HL-60 (cell line): Measurements from ENCODE around the gene SLC43A1.

ENCODE experiments used
- DNase-seq, 2 experiments: peaks; one replicate each; pipeline ENCODE4 v3.0.0-alpha.2; 2010 to 2020; ENCODE audit warnings: low read depth in 1 of 2, low spot score in 1 of 2
- H3K27ac ChIP-seq: fragments of 250-450 bp; sonication (Bioruptor Pico); replicated peaks from 2 replicates; pipeline ENCODE4 v1.5.1; 2020; ENCODE audit warnings: mild to moderate bottlenecking, moderate library complexity
- H3K27me3 ChIP-seq: fragments of 250-450 bp; sonication (Bioruptor Pico); 2 replicates; pipeline ENCODE4 v1.5.1; 2021; ENCODE audit warnings: mild to moderate bottlenecking, moderate library complexity; ENCODE audit not compliant: insufficient read depth, poor library complexity, severe bottlenecking
- H3K4me3 ChIP-seq: replicated peaks from 2 replicates; pipeline ENCODE4 v1.5.1; 2011; ENCODE audit warnings: mild to moderate bottlenecking, control low read depth, low read length; ENCODE audit not compliant: insufficient read depth
- CTCF ChIP-seq: IDR thresholded peaks from one replicate; pipeline ENCODE4 v1.5.1; 2011; ENCODE audit warnings: low read length, control low read depth, inconsistent platforms; ENCODE audit not compliant: insufficient read depth
- GABPA ChIP-seq: IDR thresholded peaks from 2 replicates; pipeline ENCODE4 v1.6.1; 2012; ENCODE audit warnings: low read depth
- POLR2AphosphoS5 ChIP-seq: IDR thresholded peaks from 2 replicates; pipeline ENCODE4 v1.6.1; 2012; ENCODE audit warnings: low read depth
- REST ChIP-seq: IDR thresholded peaks from 2 replicates; pipeline ENCODE4 v1.6.1; 2012; ENCODE audit warnings: low read depth; ENCODE audit not compliant: insufficient replicate concordance
- SPI1 ChIP-seq: IDR thresholded peaks from 2 replicates; pipeline ENCODE4 v1.6.1; 2012; ENCODE audit warnings: low read depth, mild to moderate bottlenecking, borderline replicate concordance

Gene SLC43A1

GRCh38 chr11:57514538-57515331 is 767 bp downstream of the SLC43A1 start:
- TF ChIP-seq SPI1 (peak; percentile 84), POLR2AphosphoS5 (0 out of 2 replicates have a peak, but pooled peaks have one; percentile 13), GABPA (no peak)
- peak; percentile 62 to 69 for DNase-seq
- peak overlapping the region; percentile 90 for H3K4me3 ChIP-seq
- peak overlapping the region; percentile 91 for H3K27ac ChIP-seq
- no peaks in the 10 kb centered on the region for H3K27me3 ChIP-seq

- Histone ChIP-seq H3K27ac (peak overlapping the region; percentile 91), H3K4me3 (peak overlapping the region; percentile 90), H3K27me3 (no peaks in the 10 kb centered on the region)
- DNase-seq, result peak in 1 of 2 experiments; percentile 69
- TF ChIP-seq POLR2AphosphoS5 (peak; percentile 32; the same call in 1 of the 2 replicates), CTCF (no peak)
These were observed 1.5 kb downstream of the SLC43A1 start for GRCh38 chr11:57513911-57514537.

- H3K27ac ChIP-seq, result peak overlapping the region; percentile 91
- TF ChIP-seq GABPA (no peak), SPI1 (no peak), CTCF (no peak), REST (no peak), POLR2AphosphoS5 (no peak)
- no peak for DNase-seq
- peak overlapping the region; percentile 90 for H3K4me3 ChIP-seq
- no peaks in the 10 kb centered on the region for H3K27me3 ChIP-seq
These were observed 2.1 kb downstream of the SLC43A1 start for GRCh38 chr11:57513452-57513795.

- Histone ChIP-seq H3K27ac (peak overlapping the region; percentile 91), H3K27me3 (no peaks in the 10 kb centered on the region), H3K4me3 (peak overlapping the region; percentile 90)
- TF ChIP-seq GABPA, result no peak
- no peak for DNase-seq
These were observed 2.7 kb downstream of the SLC43A1 start for GRCh38 chr11:57512646-57513451.

GRCh38 chr11:57511741-57512430 is 3.6 kb downstream of the SLC43A1 start:
- H3K27ac ChIP-seq, result no peak overlapping the region
- H3K27me3 ChIP-seq, result no peaks in the 10 kb centered on the region
- no peak for DNase-seq
- no peak overlapping the region for H3K4me3 ChIP-seq
- TF ChIP-seq REST, result no peak
- no peak for TF ChIP-seq POLR2AphosphoS5
- TF ChIP-seq CTCF, result no peak
- no peak for TF ChIP-seq SPI1
- TF ChIP-seq GABPA, result no peak
